ENCODE results near the gene D2HGDH.
"Not testable (repeated sequence)": the region's sequence is repeated elsewhere in the genome, so short reads cannot be mapped to it uniquely, and the experiment has no call there.

Gene D2HGDH

DNA sequence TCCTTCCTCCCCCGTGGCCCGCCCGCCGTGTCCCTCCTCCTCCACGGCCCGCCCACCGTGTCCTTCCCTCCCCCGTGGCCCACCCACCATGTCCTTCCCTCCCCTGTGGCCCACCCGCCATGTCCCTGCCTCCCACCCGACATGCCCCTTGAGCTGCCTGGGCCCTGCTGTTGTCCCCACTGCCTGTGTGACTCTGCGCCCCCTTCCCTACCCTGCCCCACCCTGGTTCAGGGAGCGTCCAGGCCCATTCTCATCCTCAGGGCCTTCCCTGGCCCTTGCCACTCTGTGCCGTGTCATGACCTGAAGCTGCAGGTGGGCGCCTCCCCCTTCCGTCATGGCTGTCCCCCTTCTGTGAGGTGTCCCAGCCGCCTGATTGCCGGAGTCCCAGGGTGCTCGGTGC, 20.7 kb downstream of the D2HGDH start:
- H3K36me3 ChIP-seq (ENCODE audit: control insufficient read depth, insufficient read depth, low read length): peaks cover 14% of the 10 kb centered on the region
- no peak overlapping the region for H3K9ac ChIP-seq (ENCODE audit: low read length)
- no peak overlapping the region for H3K4me3 ChIP-seq (ENCODE audit: low read length)
- no peaks in the 10 kb centered on the region for H3K4me1 ChIP-seq (ENCODE audit: control insufficient read depth, insufficient read depth, low read length)
- H3K27ac ChIP-seq (ENCODE audit: low read depth, low read length): no peak overlapping the region
- H3K27me3 ChIP-seq (ENCODE audit: control insufficient read depth, insufficient read depth, low read length): no peaks in the 10 kb centered on the region

DNA sequence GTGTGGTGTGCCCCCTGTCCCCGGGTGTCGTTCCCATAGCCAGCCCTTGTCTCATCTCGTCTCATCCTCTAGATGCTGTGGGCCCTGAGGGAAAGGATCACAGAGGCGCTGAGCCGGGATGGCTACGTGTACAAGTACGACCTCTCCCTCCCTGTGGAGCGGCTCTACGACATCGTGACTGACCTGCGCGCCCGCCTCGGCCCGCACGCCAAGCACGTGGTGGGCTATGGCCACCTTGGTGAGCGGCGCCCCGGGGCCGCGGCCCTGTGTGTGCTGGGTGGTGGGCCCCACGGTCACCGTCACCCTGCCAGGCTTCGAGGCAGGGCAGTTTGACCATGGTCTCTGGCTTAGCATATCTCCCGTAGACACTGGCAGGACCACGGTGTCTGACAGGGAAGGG, 21.3 kb downstream of the D2HGDH start:
- H3K4me3 ChIP-seq (ENCODE audit: low read length): no peak overlapping the region

DNA sequence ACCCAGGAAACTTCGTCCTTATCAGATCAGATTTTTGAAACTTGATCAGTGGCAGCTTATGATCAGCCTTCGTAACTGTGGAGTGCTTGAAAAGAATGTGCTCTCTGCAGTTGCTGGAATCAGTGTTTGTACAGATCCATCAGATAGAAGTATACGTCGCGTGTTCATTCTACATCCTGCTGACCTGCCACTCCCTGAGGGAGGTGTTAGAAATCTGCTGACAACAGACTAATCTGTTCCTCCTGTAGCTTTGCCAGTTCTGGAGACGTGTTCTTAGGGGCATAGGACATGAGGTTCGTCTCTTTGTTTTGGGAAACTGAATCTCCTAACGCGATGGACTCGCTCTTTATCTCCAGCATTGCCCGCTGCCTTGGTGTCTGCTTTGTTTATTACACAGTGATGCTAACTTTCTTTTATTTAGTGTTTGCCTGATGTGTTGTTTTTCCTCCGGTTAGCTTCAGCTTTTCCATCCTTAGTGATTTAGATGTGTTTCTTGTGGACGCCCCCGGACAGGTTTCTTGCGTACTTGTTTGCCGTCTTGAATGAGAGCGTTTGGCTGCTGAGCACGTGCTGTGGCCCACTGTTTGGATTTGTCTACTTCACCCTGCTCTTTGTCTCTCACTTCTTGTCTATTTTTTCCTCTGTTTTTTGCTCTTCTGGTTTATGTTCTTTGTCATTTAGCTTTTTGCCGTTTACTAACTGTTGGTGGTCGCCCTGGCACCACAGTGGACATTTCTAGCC, 24.8 kb downstream of the D2HGDH start:
- Histone ChIP-seq H3K9ac (ENCODE audit: low read length) (no peak overlapping the region), H3K4me1 (ENCODE audit: control insufficient read depth, insufficient read depth, low read length) (no peaks in the 10 kb centered on the region), H3K27ac (ENCODE audit: low read depth, low read length) (no peak overlapping the region), H3K4me3 (ENCODE audit: low read length) (no peak overlapping the region), H3K27me3 (ENCODE audit: control insufficient read depth, insufficient read depth, low read length) (no peaks in the 10 kb centered on the region), H3K36me3 (ENCODE audit: control insufficient read depth, insufficient read depth, low read length) (peaks cover 9% of the 10 kb centered on the region)

More for the DNA sequence above, 21.3 kb downstream of the D2HGDH start:
- Histone ChIP-seq H3K36me3 (ENCODE audit: control insufficient read depth, insufficient read depth, low read length) (peaks cover 14% of the 10 kb centered on the region), H3K9ac (ENCODE audit: low read length) (no peak overlapping the region), H3K27me3 (ENCODE audit: control insufficient read depth, insufficient read depth, low read length) (no peaks in the 10 kb centered on the region), H3K4me1 (ENCODE audit: control insufficient read depth, insufficient read depth, low read length) (no peaks in the 10 kb centered on the region), H3K27ac (ENCODE audit: low read depth, low read length) (no peak overlapping the region)

DNA sequence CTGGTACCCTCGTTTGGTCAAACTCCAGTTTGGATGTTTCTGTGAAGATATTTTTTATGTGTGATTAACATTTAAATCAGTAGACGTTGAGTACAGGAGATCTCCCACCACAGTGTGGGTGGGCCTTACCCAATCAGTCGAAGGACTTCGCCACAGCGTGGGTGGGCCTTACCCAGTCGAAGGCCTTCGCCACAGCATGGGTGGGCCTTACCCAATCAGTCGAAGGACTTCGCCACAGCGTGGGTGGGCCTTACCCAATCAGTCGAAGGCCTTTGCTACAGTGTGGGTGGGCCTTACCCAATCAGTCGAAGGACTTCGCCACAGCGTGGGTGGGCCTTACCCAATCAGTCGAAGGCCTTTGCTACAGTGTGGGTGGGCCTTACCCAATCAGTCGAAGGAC, 25.5 kb downstream of the D2HGDH start:
- not testable (repeated sequence) for H3K4me3 ChIP-seq (ENCODE audit: low read length); H3K4me1 ChIP-seq (ENCODE audit: control insufficient read depth, insufficient read depth, low read length); H3K27me3 ChIP-seq (ENCODE audit: control insufficient read depth, insufficient read depth, low read length); H3K27ac ChIP-seq (ENCODE audit: low read depth, low read length); H3K9ac ChIP-seq (ENCODE audit: low read length); H3K36me3 ChIP-seq (ENCODE audit: control insufficient read depth, insufficient read depth, low read length)

DNA sequence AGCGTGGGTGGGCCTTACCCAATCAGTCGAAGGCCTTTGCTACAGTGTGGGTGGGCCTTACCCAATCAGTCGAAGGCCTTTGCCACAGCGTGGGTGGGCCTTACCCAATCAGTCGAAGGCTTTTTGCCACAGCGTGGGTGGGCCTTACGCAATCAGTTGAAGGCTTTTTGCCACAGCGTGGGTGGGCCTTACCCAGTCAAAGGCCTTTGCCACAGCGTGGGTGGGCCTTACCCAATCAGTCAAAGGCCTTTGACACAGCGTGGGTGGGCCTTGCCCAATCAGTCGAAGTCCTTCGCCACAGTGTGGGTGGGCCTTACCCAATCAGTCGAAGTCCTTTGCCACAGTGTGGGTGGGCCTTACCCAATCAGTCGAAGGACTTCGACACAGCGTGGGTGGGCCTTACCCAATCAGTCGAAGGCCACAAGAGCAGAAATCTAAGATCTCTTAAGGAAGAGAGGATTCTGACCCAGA, 25.9 kb downstream of the D2HGDH start:
- Histone ChIP-seq H3K4me3 (ENCODE audit: low read length) (no peak overlapping the region), H3K9ac (ENCODE audit: low read length) (no peak overlapping the region), H3K27ac (ENCODE audit: low read depth, low read length) (no peak overlapping the region), H3K27me3 (ENCODE audit: control insufficient read depth, insufficient read depth, low read length) (no peaks in the 10 kb centered on the region), H3K4me1 (ENCODE audit: control insufficient read depth, insufficient read depth, low read length) (no peaks in the 10 kb centered on the region), H3K36me3 (ENCODE audit: control insufficient read depth, insufficient read depth, low read length) (peaks cover 9% of the 10 kb centered on the region)

DNA sequence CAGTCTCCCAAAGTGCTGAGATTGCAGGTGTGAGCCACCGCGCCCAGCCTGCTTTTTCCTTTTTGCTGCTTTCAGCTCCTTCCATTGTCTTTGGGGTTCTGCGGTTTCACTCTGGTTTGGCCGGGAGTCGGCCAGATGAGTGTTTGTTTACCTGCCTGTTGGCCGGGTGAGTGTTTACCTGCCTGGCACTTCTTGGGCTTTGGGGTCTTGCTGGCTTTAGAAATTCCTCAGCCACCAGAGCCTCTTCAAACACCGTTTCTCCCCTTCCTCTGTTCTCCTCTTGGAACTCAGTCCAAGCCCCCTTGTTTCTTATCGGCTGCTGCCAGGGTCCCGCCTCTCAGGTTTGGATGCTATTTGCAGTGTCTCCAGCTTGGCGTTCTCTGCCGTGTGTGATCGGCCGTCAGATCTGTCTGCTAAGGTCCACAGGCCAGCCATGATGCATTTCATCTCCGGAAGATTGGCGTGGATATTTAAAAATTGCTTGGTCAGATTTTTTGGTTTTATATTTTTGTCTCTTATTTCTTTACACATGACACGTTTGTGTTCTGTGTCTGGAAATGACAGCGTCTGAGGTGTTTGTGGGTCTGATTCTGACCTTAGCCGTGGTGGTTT, 28.0 kb downstream of the D2HGDH start:
- H3K27me3 ChIP-seq (ENCODE audit: control insufficient read depth, insufficient read depth, low read length): no peaks in the 10 kb centered on the region
- H3K4me1 ChIP-seq (ENCODE audit: control insufficient read depth, insufficient read depth, low read length): no peaks in the 10 kb centered on the region
- no peak overlapping the region for H3K9ac ChIP-seq (ENCODE audit: low read length)
- H3K4me3 ChIP-seq (ENCODE audit: low read length): no peak overlapping the region
- no peak overlapping the region for H3K27ac ChIP-seq (ENCODE audit: low read depth, low read length)
- peaks cover 5% of the 10 kb centered on the region for H3K36me3 ChIP-seq (ENCODE audit: control insufficient read depth, insufficient read depth, low read length)

DNA sequence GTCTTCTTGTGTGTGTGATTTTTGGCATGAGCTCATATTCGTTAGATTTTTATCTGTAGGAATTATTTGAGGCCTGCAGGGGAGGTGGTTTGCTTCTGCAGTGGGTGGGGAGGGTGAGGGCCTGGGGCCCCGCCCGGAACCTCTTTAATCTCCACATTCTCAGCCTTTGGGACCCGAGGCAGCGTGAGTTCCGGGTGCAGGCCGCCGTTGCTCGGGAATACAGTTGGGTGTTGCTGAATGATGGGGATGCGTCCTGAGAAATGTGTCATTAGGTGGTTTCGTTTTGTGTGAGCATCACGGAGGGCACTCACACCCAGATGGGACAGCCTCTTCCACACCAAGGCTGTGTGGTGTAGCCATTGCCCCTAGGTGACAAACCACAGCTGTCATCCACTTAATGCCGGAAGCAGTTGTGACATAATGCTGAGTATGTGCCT, 28.5 kb downstream of the D2HGDH start:
- H3K27me3 ChIP-seq (ENCODE audit: control insufficient read depth, insufficient read depth, low read length): no peaks in the 10 kb centered on the region
- H3K36me3 ChIP-seq (ENCODE audit: control insufficient read depth, insufficient read depth, low read length): peaks cover 5% of the 10 kb centered on the region
- H3K27ac ChIP-seq (ENCODE audit: low read depth, low read length): no peak overlapping the region
- no peak overlapping the region for H3K4me3 ChIP-seq (ENCODE audit: low read length)
- no peak overlapping the region for H3K9ac ChIP-seq (ENCODE audit: low read length)
- H3K4me1 ChIP-seq (ENCODE audit: control insufficient read depth, insufficient read depth, low read length): no peaks in the 10 kb centered on the region

DNA sequence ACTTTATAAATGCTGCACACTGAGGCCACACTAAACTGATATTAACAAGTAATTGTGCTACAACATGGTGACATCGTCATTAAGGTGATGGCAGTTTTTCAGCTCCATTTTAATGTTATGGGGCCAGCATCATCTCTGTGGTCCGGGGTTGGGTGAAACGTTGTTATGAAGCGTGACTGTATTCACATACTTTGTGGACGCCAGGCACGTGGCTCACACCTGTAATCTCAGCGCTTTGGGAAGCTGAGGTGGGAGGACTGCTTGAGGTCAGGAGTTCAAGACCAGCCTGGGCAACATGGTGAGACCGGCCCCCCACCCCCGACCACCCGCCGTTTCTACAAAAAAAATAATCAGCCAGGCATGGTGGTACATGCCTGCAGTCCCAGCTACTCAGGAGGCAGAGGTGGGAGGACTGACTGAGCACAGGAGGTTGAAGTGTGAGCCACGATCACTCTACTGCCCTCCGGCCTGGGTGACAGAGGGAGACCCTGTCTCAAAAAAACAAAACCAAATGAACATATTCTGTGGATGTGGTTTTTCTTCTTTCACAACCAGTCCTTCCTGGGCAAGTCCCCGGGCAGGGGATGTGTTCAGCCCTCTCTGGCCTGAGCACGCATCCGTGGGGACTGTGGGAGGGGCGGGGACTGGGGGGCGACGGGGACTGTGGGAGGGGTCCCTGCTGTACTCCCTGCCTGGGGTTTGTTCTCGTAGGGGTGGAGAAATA, 29.3 kb downstream of the D2HGDH start:
- Histone ChIP-seq H3K27ac (ENCODE audit: low read depth, low read length) (no peak overlapping the region), H3K4me1 (ENCODE audit: control insufficient read depth, insufficient read depth, low read length) (no peaks in the 10 kb centered on the region), H3K36me3 (ENCODE audit: control insufficient read depth, insufficient read depth, low read length) (peaks cover 5% of the 10 kb centered on the region)

DNA sequence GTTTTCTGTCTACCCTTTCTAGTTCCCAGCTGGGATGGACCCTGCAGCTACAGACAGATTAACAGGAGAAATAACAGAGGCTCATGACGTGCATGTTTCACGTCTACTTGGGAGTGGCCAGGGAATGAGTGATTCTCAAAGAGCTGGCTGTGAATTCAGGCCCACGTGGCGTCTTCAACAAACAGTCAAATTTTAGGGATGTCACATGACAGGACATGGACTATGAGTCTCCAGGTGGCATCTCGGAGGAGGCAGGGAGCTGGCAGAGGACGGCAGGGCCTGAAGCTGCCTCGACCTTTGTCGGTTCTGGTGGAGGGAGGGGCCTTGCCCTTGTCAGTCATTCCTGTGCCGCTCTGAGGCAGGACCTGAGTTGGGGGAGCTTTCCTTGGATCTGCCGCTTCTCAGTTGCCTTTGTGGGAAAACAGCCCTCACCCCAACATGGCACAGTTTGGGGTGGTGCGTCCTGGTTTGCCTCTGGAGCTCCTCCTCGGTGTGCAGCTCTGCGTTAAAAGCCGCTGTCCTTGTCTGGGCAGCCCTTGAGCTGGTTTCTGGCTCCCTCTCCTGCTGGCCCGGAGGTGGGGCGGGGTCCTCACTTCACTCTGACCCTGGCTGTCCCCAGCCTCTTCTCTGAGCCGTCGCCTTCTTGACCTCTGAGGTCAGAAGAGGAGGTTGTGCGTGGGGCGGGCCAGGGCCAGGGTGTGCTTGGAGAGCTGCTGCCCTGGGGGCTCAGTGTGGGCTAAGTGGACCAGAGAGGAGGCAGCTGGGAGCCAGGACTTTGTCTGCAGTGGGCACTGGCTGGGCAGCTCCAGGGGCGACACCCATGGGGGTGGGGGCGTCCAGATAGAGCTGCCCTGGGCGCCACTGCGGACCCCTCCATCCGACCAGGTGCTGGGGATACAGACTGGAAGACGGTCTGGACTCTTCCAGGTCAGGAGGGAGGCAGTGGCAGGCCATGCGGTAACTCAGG, 30.1 kb downstream of the D2HGDH start:
- Histone ChIP-seq H3K4me1 (ENCODE audit: control insufficient read depth, insufficient read depth, low read length) (no peaks in the 10 kb centered on the region), H3K4me3 (ENCODE audit: low read length) (no peak overlapping the region), H3K9ac (ENCODE audit: low read length) (no peak overlapping the region), H3K27me3 (ENCODE audit: control insufficient read depth, insufficient read depth, low read length) (no peaks in the 10 kb centered on the region), H3K27ac (ENCODE audit: low read depth, low read length) (no peak overlapping the region), H3K36me3 (ENCODE audit: control insufficient read depth, insufficient read depth, low read length) (peaks cover 4% of the 10 kb centered on the region)

More for the DNA sequence above, 29.3 kb downstream of the D2HGDH start:
- no peak overlapping the region for H3K9ac ChIP-seq (ENCODE audit: low read length)
- H3K4me3 ChIP-seq (ENCODE audit: low read length): no peak overlapping the region
- H3K27me3 ChIP-seq (ENCODE audit: control insufficient read depth, insufficient read depth, low read length): no peaks in the 10 kb centered on the region

DNA sequence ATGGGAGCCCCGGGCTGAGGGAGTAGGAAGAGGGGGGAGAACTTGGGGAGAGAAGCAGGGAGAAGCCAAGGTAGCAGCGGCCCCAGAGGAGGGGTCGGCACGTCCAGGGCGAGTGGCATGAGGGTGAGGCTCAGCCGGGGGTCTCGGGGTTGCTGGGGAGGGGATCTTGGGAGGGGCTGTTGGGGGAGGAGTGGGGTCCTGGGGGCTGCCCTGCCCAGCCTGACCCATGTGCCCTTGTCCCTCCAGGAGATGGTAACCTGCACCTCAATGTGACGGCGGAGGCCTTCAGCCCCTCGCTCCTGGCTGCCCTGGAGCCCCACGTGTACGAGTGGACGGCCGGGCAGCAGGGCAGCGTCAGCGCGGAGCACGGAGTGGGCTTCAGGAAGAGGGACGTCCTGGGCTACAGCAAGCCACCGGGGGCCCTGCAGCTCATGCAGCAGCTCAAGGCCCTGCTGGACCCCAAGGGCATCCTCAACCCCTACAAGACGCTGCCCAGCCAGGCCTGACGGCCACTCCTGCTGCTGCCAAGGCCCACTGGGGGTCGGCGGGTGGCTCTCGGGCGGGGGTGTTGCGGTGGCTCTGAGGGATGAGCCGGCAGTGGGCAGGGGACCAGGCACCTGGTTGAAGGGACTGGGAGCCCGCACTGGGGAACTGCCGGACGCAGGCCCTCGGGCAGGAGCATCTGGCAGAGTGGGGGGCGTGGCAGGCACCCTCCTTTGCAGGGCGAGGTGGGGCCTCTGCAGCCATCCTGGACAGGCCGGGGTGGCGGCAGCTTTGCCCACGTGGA, 33.2 kb downstream of the D2HGDH start:
- Histone ChIP-seq H3K9ac (ENCODE audit: low read length) (no peak overlapping the region), H3K27me3 (ENCODE audit: control insufficient read depth, insufficient read depth, low read length) (no peaks in the 10 kb centered on the region), H3K27ac (ENCODE audit: low read depth, low read length) (no peak overlapping the region), H3K4me1 (ENCODE audit: control insufficient read depth, insufficient read depth, low read length) (no peaks in the 10 kb centered on the region), H3K4me3 (ENCODE audit: low read length) (no peak overlapping the region), H3K36me3 (ENCODE audit: control insufficient read depth, insufficient read depth, low read length) (no peaks in the 10 kb centered on the region)

DNA sequence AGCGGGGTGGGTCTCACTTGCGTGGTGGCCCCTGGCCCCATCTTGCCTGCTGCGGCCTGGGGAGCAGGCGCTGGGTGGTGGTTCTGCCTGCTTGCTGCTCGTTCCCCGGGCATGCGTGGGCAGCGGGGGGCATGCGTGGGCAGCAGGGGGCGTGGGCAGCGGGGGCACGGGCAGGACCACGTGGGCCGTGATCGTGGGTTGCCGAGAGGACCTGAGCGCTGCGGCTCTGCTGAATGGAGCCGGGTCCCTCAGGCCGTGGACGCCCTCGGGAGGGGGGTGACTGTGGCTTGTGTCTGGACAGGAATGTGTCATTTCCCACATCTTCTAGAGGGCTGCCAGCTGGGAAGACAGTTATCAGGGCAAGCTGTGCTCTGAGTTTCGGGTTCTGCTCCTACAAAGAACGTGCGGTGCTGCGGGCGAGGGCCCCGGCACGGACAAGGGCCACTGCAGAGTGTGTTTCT, 33.9 kb downstream of the D2HGDH start:
- no peaks in the 10 kb centered on the region for H3K27me3 ChIP-seq (ENCODE audit: control insufficient read depth, insufficient read depth, low read length)
- H3K4me1 ChIP-seq (ENCODE audit: control insufficient read depth, insufficient read depth, low read length): no peaks in the 10 kb centered on the region
- no peaks in the 10 kb centered on the region for H3K36me3 ChIP-seq (ENCODE audit: control insufficient read depth, insufficient read depth, low read length)
- no peak overlapping the region for H3K4me3 ChIP-seq (ENCODE audit: low read length)
- no peak overlapping the region for H3K27ac ChIP-seq (ENCODE audit: low read depth, low read length)
- H3K9ac ChIP-seq (ENCODE audit: low read length): no peak overlapping the region

Measured in rectal smooth muscle tissue (tissue), 1 donor.